Adrenal gland (tissue), 12 donors: ENCODE data around the gene CACNG5. TPM values are rescaled to one million over a fixed set of nuclear protein-coding genes. Genes with fewer than 3 reads are reported as not detected.

ENCODE experiments used
- DNase-seq, 7 donors: peaks; one replicate each; pipeline ENCODE4 v3.0.0-alpha.2; 2019 to 2020
- H3K27ac ChIP-seq, 5 donors: fragments of 200-600 bp; sonication (generic) in 4 of 5; 1 replicate in 3 of 5; 2 replicates in 2 of 5; pipeline versions ENCODE4 v1.5.1 to v1.8.0; 2016 to 2020; ENCODE audit warnings: mild to moderate bottlenecking in 1 of 5
- H3K27me3 ChIP-seq: fragments of 200-600 bp; 2 replicates; pipeline ENCODE4 v1.8.0; 2021
- H3K36me3 ChIP-seq, 2 donors: fragments of 200-600 bp; replicated peaks in 1 of 2; 1 replicate in 1 of 2; 2 replicates in 1 of 2; pipeline versions ENCODE4 v1.5.1 to v1.8.0; 2018 to 2022
- H3K4me1 ChIP-seq, 2 donors: fragments of 200-600 bp; replicated peaks in 1 of 2; 1 replicate in 1 of 2; 2 replicates in 1 of 2; pipeline versions ENCODE4 v1.5.1 to v1.8.0; 2018 to 2021
- H3K4me3 ChIP-seq, 4 donors: fragments of 200-600 bp; sonication (generic) in 3 of 4; one replicate each; pipeline ENCODE4 v1.5.1; 2016 to 2018
- H3K9me3 ChIP-seq, 3 donors: fragments of 200-600 bp; sonication (generic) in 1 of 3; replicated peaks in 1 of 3; 1 replicate in 2 of 3; 2 replicates in 1 of 3; pipeline versions ENCODE4 v1.5.1 to v1.8.0; 2016 to 2021
- CTCF ChIP-seq, 6 experiments: fragments of 450-650 bp in 4 of 6; fragments of 200-600 bp in 2 of 6; sonication (generic) in 1 of 6; IDR thresholded peaks; 1 replicate in 5 of 6; 2 replicates in 1 of 6; pipeline versions ENCODE4 v1.5.1 to v1.8.0; 2016 to 2021; ENCODE audit warnings: antibody characterized with exemption in 6 of 6, mild to moderate bottlenecking in 2 of 6, moderate library complexity in 1 of 6
- POLR2A ChIP-seq, 2 donors: fragments of 450-650 bp; IDR thresholded peaks; one replicate each; pipeline ENCODE4 v1.6.1; 2017; ENCODE audit warnings: antibody characterized with exemption in 2 of 2, mild to moderate bottlenecking in 2 of 2, moderate library complexity in 1 of 2
- WGBS, 4 donors: extraction: QIAGEN DNeasy Blood & Tissue Kit in 2 of 4; methylation state at CpG; one replicate each; pipeline versions ENCODE4 v1.1.5 to v1.1.7; 2013 to 2017; 5-methylcytosine and 5-hydroxymethylcytosine counted together
- intact Hi-C, 2 donors: fragments of 100-400 bp; cut with DNase I; formaldehyde crosslinking; loops; one replicate each; pipeline versions ENCODE4 v1.14.1 to v1.15.0; 2022 to 2023
- polyA plus RNA-seq, 3 donors: library from polyadenylated mRNA; stranded (reverse); fragments of 200-250 nt in 2 of 3; fragments of 350-450 nt in 1 of 3; fragmentation: Illumina TruSeq in 1 of 3; extraction: RNeasy Lipid Tissue Mini Kit (QIAGEN cat#74804) in 1 of 3; gene quantifications; one replicate each; pipeline ENCODE4 v1.2.3, GENCODE V29; 2013 to 2014
- total RNA-seq, 9 donors: library from RNA; depleted of rRNA in 4 of 9; stranded (reverse); fragments of >200 nt in 4 of 9; fragments of 120-200 nt in 1 of 9; fragmentation: NEBNext Ultra II Directional in 1 of 9; extraction: Animal tissue kit (Norgen Biotek cat#: 25700) in 1 of 9; gene quantifications; one replicate each; pipeline versions ENCODE4 v1.1.0 to v1.2.4, GENCODE V29; 2013 to 2023
- donor health status: healthy with polysubstance abuse.
- donor health status: Bipolar disorder and iron deficiency.
- donor health status: DM: yes; HTN: yes; CAD: no.
- donor health status: DM: no; HTN: no; CAD: no.
- donor health status: DM: no; HTN: no; CAD: no.
- donor health status: DM: yes; HTN: yes; CAD: no.

Gene CACNG5
- total and polyA plus RNA-seq, 12 donors = not detected

- H3K9me3 ChIP-seq = no peaks in the 10 kb centered on the region
- H3K27ac ChIP-seq = no peak overlapping the region
- no peaks in the 10 kb centered on the region for H3K36me3 ChIP-seq
- WGBS, 4 donors = 90 to 100% (median 96%) methylated on average over 1 of the region's 1 CpG
- no peaks in the 10 kb centered on the region for H3K4me1 ChIP-seq
- H3K27me3 ChIP-seq = no peaks in the 10 kb centered on the region
- intact Hi-C loops = no loop called here
- H3K4me3 ChIP-seq = no peak overlapping the region
- DNase-seq = no peak
- TF ChIP-seq POLR2A (IDR thresholded peaks at IDR 0.05) = no peak
- no peak for TF ChIP-seq CTCF (IDR thresholded peaks at IDR 0.05)
These were observed 17.2 kb upstream of the CACNG5 start for GRCh38 chr17:66817750-66818149.

GRCh38 chr17:66819466-66819865 is 15.5 kb upstream of the CACNG5 start:
- intact Hi-C loops = no loop called here
- 55 to 68% (median 65%) methylated on average over 6 of the region's 6 CpGs for WGBS, 4 donors
- Histone ChIP-seq H3K9me3 (no peaks in the 10 kb centered on the region), H3K4me1 (no peaks in the 10 kb centered on the region), H3K27me3 (peaks cover 2% of the 10 kb centered on the region), H3K4me3 (no peak overlapping the region), H3K36me3 (no peaks in the 10 kb centered on the region), H3K27ac (no peak overlapping the region)
- TF ChIP-seq CTCF (IDR thresholded peaks at IDR 0.05) (no peak), POLR2A (IDR thresholded peaks at IDR 0.05) (no peak)
- DNase-seq = no peak

GRCh38 chr17:66822009-66822408 is 12.9 kb upstream of the CACNG5 start:
- Histone ChIP-seq H3K27ac (no peak overlapping the region), H3K4me3 (no peak overlapping the region), H3K9me3 (no peaks in the 10 kb centered on the region), H3K27me3 (peaks cover 4% of the 10 kb centered on the region), H3K4me1 (no peaks in the 10 kb centered on the region), H3K36me3 (no peaks in the 10 kb centered on the region)
- WGBS, 4 donors = 73 to 84% (median 77%) methylated on average over 4 to 8 of the region's 8 CpGs
- TF ChIP-seq POLR2A (IDR thresholded peaks at IDR 0.05) (no peak), CTCF (IDR thresholded peaks at IDR 0.05) (no peak)
- DNase-seq = no peak
- intact Hi-C loops = no loop called here

GRCh38 chr17:66826856-66827255 is 8.1 kb upstream of the CACNG5 start:
- DNase-seq = no peak
- intact Hi-C loops = no loop called here
- Histone ChIP-seq H3K27ac (no peak overlapping the region), H3K9me3 (no peaks in the 10 kb centered on the region), H3K36me3 (no peaks in the 10 kb centered on the region), H3K27me3 (peaks cover 4% of the 10 kb centered on the region), H3K4me3 (no peak overlapping the region), H3K4me1 (no peaks in the 10 kb centered on the region)
- 63 to 83% (median 70%) methylated on average over 6 of the region's 6 CpGs for WGBS, 4 donors
- TF ChIP-seq POLR2A (IDR thresholded peaks at IDR 0.05) = no peak
- TF ChIP-seq CTCF (IDR thresholded peaks at IDR 0.05) = no peak
